HFFc6 (cell line): ENCODE measurements around the gene TACC2. TPM values are rescaled to one million over a fixed set of nuclear protein-coding genes. Genes with fewer than 3 reads are reported as not detected.

Experiments used
- DNase-seq: peaks from one replicate; pipeline ENCODE4 v3.0.0-alpha.2; 2018
- H3K27ac Mint-ChIP-seq: 2 replicates; pipeline ENCODE4 v1.8.0; 2020; ENCODE audit warnings: mild to moderate bottlenecking, mixed read lengths
- H3K27me3 Mint-ChIP-seq: 2 replicates; pipeline ENCODE4 v1.8.0; 2021; ENCODE audit warnings: mild to moderate bottlenecking, moderate library complexity, mixed read lengths; ENCODE audit not compliant: insufficient read depth
- H3K36me3 Mint-ChIP-seq: 2 replicates; pipeline ENCODE4 v1.8.0; 2021; ENCODE audit warnings: low read depth, mixed read lengths
- H3K4me1 Mint-ChIP-seq: 2 replicates; pipeline ENCODE4 v1.8.0; 2020; ENCODE audit warnings: low read depth, mixed read lengths
- H3K4me3 Mint-ChIP-seq: 2 replicates; pipeline ENCODE4 v1.8.0; 2020; ENCODE audit warnings: mild to moderate bottlenecking, moderate library complexity, mixed read lengths
- H3K9me3 Mint-ChIP-seq: 2 replicates; pipeline ENCODE4 v1.8.0; 2020; ENCODE audit warnings: mild to moderate bottlenecking, mixed read lengths
- total RNA-seq, 6 experiments: library from RNA; stranded (reverse); fragmentation: NEBNext Ultra II Directional; extraction: Animal tissue kit (Norgen Biotek cat#: 25700); gene quantifications; 2 replicates in 1 of 6; 3 replicates in 5 of 6; pipeline ENCODE4 v1.2.3, GENCODE V29; 2021
- TF ChIP-seq, protein P1 (sequence below): fragments of 200-600 bp; sonication (generic); IDR thresholded peaks from 2 replicates; pipeline ENCODE4 v1.5.0; 2021; ENCODE audit warnings: antibody characterized with exemption, mild to moderate bottlenecking

Gene TACC2
- total RNA-seq, 6 experiments from 2014 or later, result 15.9 to 19.5 (median 17.5) TPM

DNA sequence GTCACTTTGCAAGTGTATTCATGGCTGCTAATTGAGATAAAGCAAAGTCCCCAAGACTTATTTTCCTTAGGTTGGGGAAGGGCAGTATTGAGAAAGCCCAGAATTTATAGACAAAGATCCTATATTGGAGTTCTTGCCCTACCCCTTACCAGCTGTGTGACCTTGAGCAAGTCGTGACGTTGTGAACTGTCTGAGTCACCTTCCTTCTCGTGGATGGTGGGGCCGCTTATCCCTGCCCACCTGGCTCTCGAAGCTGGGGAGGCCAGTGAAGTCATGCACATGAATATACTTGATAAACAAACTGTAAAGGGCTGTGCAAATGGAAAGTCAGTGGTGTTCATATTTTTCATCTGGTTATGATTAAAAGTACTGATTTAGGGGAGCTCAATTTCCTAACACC is 127.4 kb downstream of the TACC2 start:
- peaks cover 62% of the 10 kb centered on the region for H3K4me1 Mint-ChIP-seq
- H3K36me3 Mint-ChIP-seq, result no peaks in the 10 kb centered on the region
- no peak overlapping the region for H3K4me3 Mint-ChIP-seq
- H3K27ac Mint-ChIP-seq, result no peak overlapping the region
- H3K27me3 Mint-ChIP-seq, result peaks cover 2% of the 10 kb centered on the region
- TF ChIP-seq, protein P1, sequence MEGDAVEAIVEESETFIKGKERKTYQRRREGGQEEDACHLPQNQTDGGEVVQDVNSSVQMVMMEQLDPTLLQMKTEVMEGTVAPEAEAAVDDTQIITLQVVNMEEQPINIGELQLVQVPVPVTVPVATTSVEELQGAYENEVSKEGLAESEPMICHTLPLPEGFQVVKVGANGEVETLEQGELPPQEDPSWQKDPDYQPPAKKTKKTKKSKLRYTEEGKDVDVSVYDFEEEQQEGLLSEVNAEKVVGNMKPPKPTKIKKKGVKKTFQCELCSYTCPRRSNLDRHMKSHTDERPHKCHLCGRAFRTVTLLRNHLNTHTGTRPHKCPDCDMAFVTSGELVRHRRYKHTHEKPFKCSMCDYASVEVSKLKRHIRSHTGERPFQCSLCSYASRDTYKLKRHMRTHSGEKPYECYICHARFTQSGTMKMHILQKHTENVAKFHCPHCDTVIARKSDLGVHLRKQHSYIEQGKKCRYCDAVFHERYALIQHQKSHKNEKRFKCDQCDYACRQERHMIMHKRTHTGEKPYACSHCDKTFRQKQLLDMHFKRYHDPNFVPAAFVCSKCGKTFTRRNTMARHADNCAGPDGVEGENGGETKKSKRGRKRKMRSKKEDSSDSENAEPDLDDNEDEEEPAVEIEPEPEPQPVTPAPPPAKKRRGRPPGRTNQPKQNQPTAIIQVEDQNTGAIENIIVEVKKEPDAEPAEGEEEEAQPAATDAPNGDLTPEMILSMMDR, result no peak
- DNase-seq, result no peak
- H3K9me3 Mint-ChIP-seq, result no peaks in the 10 kb centered on the region; the same call in 1 of the 2 replicates

DNA sequence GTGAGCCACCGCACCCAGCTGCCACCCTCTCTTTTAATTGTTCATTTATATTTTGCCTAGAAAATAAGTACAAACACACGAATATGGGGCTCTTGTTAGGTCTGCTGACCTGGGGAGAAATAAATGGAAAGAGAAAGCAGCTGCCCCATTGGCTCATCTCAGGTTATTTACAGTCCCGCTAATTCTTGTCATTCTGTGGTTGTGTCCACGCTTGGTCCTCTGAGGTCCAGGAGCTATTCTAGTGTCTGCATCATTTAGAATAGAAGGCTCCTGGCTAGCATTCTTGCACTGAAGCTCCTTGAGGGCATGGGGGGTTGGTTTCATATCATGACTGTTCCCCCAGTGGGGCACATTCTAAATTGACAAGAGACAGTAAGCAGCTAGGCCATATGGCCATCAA is 128.5 kb downstream of the TACC2 start:
- Mint-ChIP-seq H3K36me3 (no peaks in the 10 kb centered on the region), H3K4me1 (peaks cover 51% of the 10 kb centered on the region)

DNA sequence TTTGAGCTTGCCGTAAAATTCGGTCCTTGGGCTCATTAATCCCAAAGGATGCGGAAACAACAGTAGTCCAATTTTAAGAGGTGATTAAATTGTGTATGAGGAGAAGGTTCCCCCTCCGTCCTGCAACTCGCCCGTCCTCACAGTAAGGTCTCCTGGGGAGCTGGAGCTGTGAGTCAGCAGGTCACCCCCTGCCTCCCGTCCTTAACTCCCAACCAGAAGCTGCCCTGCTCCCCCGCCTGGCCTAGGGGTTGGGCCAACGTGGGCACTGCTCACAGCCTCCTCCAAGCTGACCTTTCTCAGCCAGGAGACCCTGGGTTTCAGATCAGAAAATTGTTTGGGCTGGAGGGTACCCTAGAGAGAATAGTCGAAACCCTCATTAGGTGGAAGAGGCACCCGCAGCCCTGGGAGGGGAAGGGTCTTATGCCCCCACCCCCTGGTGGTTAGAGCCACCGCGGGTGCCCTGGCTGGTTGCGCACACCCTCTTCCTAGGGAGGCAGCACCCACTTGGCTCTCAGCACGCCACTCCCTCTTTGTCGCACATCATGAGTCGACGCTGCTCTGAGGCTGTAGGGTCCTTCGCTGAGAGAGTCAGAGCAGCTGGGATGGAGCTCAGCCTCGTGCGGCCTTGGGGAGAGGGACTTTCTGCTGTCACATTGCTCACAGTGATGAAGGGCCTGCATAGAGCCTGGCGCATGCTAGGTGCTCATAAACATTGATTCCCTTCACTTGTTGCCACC is 131.2 kb downstream of the TACC2 start:
- Mint-ChIP-seq H3K27me3 (peaks cover 3% of the 10 kb centered on the region), H3K9me3 (no peaks in the 10 kb centered on the region), H3K27ac (no peak overlapping the region), H3K4me3 (no peak overlapping the region), H3K4me1 (peaks cover 35% of the 10 kb centered on the region), H3K36me3 (peaks cover 10% of the 10 kb centered on the region; the same call in 1 of the 2 replicates)
- TF ChIP-seq, protein P1, result no peak
- DNase-seq, result no peak

More for the DNA sequence above, 128.5 kb downstream of the TACC2 start:
- TF ChIP-seq, protein P1, result no peak
- no peak for DNase-seq
- Mint-ChIP-seq H3K4me3 (no peak overlapping the region), H3K9me3 (no peaks in the 10 kb centered on the region), H3K27me3 (peaks cover 2% of the 10 kb centered on the region; the same call in 1 of the 2 replicates), H3K27ac (no peak overlapping the region)

DNA sequence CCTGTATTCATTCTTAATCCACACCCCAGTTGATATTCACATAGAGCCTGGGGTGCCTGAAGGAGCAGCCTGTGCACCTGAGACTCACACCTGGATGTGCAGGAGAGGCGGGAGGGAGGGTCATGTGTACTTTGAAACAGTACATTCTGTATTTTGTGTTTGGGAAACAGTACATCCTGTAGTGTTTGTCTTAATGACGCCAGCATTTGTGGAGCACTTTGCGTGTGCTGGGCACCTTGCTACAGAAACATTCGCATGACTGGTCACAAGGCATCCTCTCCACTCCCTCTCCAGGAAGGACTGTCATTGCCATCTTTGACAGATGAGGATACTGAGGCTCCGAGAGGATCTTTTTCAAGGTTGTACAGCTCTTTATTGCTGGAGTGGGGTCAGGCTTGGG is 132.1 kb downstream of the TACC2 start:
- Mint-ChIP-seq H3K4me1 (peaks cover 26% of the 10 kb centered on the region), H3K27me3 (peaks cover 3% of the 10 kb centered on the region), H3K36me3 (peaks cover 10% of the 10 kb centered on the region; the same call in 1 of the 2 replicates), H3K9me3 (no peaks in the 10 kb centered on the region), H3K4me3 (no peak overlapping the region), H3K27ac (no peak overlapping the region)
- TF ChIP-seq, protein P1, result no peak
- DNase-seq, result no peak

DNA sequence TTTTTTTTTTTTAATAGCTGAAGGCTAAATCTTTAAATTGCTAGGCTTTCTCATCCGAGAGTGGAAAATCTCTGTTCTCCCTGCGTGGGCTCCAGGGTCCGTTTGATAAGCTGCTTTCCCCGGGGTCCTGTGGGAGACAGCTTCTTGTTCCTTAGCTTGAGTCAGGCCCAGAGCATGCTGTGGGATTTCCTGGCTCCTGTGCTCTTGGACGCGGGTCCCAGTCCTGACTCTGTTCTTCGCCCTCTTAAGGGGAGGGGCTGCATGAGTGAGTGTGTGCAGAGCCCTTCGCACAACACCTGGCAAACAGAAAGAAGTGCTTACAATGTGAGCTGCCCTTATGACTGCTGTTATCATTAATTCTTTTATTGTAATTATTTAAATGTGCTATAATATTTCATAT is 133.5 kb downstream of the TACC2 start:
- H3K4me3 Mint-ChIP-seq, result no peak overlapping the region
- no peak overlapping the region for H3K27ac Mint-ChIP-seq
- H3K27me3 Mint-ChIP-seq, result peaks cover 3% of the 10 kb centered on the region
- peaks cover 10% of the 10 kb centered on the region; the same call in 1 of the 2 replicates for H3K36me3 Mint-ChIP-seq
- TF ChIP-seq, protein P1, result no peak
- no peak for DNase-seq
- H3K4me1 Mint-ChIP-seq, result peaks cover 27% of the 10 kb centered on the region
- H3K9me3 Mint-ChIP-seq, result no peaks in the 10 kb centered on the region
